Fibroblast of skin of left biceps (primary cell): ENCODE results near the gene CD6.

Experiments used
- DNase-seq, 2 experiments: peaks; one replicate each; pipeline ENCODE4 v3.0.0-alpha.2; 2013; ENCODE audit warnings: low read depth in 2 of 2

Gene CD6

DNA sequence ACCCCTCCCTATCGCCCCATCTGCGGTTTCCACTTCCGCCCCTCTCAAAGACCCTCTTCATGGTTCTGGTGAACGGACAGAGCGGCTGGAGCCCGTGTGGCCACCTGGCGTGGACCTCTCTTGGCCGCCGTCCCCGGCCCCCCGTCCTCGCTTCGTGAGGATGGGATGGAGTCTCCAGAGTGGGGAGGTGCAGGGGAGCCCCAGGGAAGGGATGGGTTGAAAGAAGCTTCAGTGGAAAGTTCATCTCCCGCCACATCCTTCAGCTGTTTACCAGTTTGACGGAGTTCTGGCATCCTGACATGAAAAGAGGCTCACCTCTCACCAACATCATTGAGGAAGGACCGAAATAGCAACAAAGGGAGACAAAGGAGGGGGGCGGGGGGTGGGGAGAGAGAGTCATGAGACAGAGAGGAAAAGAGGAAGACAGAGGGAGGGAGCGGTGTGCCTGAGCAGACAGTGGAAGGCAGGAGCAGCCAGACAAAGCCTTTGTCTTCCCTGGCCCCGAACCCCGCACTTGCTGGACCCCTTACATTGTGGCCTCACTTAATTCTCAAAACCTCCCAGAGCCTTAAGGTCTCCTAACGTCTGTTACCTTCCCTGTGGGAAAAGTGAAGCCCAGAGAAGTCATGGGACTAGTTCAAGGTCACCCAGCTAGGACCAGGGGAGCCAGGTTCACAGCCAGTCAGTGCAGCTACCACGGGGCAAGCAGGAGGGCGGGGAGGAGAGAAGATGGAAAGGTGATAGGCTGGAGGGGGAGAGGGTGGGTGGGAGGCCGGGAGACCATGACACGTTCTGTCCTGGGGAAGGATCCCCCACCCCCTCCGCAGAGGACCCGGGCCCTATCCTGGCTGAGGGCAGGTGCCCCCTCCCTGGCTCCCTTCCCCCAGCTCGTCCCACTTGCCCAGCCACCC lies 54.9 kb downstream of the CD6 start:
- DNase-seq: no peak

DNA sequence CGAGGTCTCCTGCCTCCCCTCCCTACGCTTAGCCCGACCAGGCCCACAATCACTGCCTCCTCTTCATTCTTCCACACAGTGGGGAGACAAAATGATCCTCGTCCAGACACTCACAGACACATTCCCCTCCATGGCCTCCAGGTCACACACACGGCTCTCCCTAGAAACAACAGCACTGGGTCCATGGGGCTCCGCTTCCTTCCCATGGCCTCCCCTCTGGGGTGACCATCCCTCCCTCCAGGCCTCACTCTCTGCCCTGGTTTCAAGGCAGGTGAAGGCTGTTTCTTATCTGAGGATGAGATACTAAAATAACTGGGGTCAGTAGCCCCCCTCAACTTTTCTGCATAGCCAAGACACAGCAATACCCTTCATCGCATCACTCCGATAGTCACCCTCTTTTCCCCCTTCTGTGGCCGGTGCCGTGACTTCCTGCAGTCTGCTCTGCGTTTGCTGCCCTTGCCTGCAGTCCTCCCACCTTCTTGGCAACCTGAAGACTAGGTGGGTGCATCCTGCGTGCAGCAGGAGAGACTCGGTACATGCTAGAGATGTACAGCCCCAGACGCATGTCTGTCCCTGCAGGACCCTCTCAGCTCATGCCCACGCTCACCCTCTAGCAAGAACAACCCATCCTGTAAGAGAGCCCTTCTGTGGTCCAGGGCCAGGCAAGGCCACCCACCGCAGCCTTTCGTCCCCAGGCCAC lies 55.8 kb downstream of the CD6 start:
- no peak for DNase-seq

DNA sequence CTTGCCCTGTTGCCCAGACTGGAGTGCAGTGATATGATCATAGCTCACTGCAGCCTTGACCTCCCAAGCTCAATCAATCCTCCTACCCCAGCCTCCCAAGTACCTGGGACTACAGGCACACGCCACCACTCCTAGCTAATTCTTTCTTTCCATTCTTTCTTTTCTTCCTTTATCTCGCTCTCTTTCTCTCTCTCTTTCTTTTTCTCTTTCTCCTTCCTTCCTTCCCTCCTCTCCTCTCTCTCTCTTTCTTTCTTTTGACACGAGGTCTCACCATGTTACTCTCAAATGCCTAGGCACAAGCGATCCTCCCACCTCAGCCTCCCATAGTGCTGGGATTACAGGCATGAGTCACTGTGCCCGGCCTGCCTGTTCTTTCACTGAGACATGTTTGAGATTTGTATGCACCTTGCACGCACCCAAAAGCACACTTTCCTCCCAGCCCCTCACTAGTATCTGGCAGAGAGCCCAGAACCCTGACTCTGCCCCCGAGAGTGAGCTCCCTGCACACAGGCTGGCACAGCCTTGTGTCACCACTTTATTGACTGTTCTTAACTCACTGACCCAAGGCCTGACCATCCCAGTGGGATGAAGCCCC lies 56.8 kb downstream of the CD6 start:
- DNase-seq: no peak

DNA sequence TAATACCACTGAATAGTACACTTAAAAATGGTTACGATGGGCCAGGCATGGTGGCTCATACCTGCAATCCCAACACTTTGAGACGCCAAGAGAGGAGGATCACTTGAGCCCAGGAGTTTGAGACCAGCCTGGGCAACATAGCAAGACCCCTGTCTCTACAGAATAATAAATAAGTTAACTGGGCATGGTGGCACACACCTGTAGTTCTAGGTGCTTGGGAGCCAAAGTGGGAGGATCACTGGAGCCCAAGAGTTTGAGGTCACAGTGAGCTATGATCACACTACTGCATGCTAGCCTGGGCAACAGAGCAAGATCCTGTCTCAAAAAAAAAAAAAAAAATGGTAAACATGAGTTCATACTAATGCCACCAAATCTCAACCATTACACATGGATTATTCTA lies 61.3 kb downstream of the CD6 start:
- no peak for DNase-seq

DNA sequence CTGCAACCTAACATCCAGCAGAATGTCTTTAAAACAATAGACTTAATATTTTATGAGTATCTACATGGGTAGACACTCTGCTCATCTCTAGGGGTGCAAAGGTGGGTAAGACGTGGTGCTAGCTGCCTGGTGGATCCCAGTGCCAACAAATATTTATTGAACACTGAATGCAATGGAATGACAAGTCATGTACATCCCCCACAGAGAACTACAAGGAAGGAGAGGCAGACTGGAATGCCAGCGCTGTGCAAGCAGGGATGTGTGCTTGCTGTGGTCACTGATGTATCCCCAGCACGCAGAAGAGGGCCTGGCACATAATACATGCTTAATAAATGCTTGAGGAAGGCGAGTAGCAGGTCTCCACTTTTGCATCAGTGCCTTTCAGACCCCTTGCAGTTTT lies 61.9 kb downstream of the CD6 start:
- no peak for DNase-seq

DNA sequence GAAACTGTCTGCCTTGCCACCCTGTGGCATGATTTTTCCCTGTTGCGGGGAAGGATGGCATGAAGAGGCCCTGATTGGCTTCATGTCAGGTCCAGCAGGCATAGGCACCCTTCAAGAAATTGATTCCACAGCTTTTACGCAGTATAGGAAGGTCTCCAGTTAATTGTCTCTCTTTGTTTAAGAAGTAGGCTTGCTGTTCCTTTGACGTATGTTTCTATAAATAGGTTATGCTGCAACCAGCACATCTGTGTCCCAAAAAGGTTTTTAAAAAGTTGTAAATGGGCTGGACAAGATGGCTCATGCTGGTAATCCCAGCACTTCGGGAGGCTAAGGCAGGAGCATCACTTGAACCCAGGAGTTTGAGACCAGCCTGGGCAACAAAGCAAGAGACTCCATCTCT lies 62.6 kb downstream of the CD6 start:
- DNase-seq: no peak

DNA sequence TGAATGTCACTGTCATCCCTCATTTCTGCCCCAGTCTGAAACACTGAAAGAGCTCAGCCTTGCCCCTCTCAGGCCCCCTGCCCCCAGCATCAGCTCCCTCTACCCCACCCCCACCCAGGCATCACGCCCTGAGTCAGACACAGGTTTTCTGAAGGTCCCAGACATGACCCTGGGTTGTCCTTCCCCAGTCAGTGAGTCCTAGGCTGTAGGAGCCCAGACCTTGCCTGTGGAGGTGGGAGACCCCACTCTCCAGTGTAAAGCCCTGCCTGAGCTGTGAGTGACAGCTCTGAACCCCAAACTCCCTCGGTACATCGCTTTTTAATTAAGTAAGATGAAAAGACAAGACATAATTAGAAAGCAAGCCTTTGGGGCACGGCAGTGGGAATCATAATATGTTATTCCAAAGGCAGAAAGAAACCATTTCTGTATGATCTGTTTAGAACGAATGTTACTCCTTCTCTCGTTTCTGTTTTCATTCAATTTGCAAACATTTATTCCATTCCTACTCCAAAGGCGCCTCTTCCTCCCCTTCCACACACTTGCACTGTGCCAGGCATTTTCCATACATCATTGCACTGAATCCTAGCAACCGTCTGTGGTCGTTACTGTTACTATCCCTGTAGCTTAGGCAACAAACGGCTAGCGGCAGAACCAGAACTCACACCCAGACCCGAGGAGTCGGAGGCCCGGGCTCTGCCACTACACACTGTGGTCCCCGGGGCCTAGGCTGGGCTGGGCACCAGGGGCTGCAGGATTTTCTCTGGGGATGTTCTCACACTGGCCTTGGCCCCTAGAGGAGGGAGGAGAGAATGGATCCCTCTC lies 63.4 kb downstream of the CD6 start:
- no peak for DNase-seq

DNA sequence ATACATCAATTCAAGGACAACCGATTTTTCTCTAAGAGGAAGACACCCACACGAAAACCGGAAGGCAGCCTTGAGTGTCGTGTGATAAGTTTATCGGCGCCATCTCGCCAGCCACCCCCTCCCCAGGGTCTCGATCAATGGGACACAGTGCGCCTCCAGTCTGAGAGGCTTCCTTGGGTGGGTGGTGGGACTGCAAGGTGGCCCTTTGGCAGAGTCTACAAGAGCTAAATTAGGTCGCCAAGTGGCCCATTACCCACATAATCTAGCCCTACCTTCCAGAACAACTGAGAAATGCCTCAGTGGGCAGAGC lies 64.0 kb downstream of the CD6 start:
- DNase-seq: no peak

DNA sequence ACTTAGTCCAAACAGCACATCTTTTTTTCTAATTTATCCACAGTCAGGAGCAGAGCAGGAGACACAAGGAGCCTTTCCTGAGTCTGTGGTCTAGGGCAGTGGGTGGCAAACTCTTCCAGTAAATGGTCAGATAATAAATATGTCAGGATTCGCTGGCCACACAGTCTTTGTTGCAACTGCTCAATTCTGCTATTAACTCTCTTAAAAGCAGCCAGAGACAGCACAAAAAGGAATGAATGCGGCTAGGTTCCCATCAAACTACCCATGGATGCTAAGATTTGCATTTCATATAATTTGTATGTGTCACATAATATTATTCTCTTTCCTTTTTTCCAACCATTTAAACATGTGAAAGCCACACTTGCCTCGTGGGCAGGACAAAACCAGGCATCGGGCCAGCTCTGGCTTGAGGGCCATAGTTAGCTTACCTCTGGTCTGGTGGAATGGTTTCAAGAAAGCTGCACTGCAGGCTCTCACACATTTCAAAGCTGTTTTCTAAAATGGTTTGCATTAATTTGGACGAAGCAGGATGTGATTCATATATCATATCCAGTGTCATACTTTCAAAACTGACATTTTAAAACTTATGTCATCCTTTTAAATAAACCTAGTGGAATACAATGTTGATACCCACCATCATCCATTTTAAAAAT lies 66.1 kb downstream of the CD6 start:
- DNase-seq: peak in 1 of 2 experiments; percentile 3

DNA sequence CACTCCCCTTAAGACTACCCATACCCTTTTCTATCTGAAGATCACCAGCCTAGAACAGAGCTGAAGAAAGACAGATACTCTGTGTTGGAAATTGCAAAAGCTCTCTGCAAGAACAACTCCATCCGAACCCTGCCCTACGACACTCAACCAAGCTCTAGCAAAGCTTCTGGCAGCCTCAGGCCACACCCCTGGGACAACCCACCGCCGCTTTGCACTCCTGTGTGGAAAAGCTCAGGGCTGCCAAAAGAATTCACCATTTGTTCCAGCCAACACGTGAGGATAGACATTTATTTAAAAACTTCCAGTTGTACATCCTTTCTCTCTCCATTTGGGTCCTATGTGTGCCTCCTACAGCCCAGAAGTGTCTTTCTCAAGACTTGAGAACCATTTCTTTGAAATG lies 68.4 kb downstream of the CD6 start:
- no peak for DNase-seq

DNA sequence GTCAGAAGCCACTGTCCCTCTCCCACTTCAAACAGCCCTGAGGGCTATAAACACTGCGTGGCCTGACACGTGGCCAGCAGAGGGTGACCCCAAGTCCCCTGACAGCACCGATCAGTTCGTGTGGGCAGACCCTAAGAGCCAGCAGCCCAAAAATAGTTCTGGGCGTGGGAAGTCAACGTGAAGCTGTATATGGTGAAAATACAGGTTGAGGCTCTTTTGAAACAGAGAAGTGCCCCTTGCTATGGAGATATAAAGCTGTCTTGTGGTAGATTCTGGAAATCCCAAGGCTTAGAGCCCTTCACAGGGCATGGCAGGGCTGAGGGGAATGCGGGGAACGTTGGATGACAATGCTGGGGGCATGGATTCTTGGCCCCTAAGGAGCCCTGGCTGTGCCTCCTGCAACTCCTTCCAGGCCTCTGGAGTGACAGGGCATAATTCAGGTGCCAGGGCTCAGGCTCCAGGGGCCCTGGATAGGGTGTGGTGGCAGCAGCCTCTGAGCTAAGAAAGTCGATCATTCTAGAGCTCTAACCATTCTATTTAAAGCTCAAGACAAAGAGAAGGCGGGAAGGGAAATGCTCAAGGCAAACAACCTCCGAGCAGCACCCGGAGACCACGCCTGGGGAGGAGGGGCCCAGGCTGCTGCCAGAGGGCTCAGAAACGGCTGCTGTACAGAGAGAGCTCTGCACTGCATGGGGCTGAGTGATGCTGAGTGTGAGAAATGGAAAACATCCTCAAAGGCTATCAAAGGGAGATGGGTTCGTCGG lies 70.5 kb downstream of the CD6 start:
- peak in 1 of 2 experiments; percentile 5 for DNase-seq

DNA sequence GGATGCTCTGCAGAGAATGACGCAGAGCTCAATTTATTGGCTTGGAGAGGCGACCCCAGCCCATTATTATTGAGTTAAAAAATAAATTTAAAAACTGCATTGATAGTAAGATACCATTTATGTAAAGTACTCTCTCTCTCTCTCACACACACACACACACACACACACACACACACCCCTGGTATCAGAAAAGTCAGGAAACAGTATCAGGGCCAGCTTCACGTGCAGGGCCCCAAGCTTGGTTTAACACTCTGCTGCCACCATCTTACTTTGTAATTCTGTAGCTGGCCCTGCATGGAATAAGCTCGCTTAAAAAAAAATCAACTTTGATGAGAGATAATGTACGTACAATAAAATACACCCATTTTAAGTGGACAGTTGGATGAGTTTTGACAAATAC lies 71.1 kb downstream of the CD6 start:
- no peak for DNase-seq

DNA sequence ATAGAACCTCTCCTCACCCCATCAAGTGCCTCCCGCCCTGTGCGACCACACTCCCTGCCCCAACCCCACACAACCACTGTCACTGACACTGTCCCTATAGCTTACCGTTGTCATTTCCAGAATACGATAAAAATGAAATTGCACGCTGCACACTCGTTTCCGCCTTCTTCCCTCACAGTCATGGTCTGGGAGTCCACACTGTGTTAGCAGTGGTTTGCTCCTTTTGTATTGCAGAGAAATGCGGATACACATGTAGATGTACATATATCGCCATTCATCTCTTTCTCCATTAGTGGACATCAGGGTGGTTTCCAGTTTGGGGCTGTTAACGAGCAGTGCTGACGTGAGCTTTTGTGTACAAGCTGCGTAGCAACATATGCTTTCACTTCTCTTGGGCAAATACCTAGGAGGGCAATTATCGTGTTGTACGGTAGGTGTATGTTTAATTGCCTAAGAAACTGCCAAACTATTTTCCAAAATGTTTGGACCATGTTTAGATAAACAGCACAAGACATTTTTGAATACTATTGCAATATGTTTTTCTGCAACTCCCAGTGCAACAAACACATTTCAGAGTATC lies 71.6 kb downstream of the CD6 start:
- no peak for DNase-seq

DNA sequence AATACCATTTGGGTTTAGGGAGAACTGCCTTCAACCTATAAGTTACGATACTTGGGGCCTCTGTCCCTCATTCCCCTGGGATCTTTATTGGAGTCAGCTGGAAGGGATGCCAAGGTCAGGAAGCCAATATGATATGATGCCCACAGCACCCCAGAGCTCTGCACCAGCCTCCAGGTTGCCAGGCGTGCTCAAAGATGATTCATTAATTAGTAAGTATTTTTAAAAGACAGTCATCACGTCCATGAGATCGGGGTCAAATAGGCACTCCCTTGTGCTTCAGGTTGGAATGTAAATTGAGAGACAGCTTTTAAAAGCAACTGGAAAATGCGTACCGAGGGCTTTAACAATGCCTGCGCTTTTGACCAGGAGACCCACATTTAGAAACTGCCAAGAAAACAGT lies 73.8 kb downstream of the CD6 start:
- DNase-seq: no peak

DNA sequence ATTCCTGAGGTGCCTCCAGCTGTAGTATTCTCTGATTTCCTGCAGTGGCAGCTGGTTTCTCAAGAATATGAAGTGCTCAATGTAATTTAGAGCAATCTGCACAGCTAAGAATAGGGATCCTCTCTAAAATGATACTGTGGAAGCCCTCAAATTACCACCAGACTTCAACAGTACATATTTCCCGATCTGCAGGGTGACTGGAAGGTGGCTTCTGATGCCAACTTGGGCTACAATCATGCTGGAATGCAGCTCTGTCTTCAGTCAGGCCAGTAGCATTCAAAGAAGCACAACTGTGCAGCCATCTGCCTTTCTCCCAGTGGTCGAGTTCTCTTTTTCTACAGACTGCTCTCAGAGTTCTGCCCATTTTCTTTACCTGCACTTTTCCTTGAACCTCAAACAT lies 75.4 kb downstream of the CD6 start:
- no peak for DNase-seq

DNA sequence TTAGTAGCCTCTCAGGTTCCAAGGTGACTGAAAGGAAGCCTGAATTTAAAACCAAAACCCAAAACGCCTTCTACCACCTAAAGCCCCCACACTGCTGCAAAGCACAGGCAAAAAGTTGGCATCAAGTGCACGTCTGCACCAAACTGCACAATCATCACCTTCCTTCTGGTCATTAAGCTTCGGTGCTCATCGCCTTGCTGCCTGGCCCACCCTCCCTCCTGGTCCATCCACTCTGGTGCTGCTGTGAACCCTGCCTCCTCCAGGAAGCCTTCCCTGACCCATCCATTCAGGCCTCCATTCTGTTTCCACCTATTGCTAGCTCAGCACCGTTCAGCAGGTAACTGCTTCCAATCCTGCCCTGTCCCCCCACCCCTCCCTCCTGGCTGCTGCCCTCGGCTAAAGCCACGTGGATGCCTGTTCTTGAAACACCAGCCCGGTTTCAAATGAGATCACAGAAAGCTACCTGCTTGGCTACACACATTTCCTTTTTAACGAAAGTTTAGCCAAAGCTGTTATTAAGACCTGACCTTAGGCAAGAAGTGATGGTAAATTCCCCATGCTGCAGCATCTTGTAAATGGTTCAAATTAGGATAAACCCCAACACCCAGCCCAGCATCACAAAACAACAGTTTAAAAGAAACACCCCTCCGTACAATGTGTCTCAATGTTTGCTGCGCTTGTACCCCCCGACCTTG lies 77.0 kb downstream of the CD6 start:
- DNase-seq: no peak

DNA sequence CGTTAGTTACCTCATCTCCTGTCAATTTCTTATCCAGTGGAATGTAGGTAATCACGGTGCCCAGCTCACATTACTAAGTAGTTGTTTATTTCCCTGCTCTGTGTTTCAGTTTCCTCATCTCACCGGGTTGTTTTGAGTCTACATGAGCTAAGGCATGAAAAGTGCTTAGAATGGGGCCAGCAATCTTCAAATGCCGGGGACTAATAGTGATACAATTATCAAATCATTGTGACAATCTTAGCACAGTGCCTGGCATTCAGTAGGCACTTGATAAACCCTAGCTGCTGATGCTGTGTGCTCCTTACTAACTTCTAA lies 77.5 kb downstream of the CD6 start:
- DNase-seq: no peak

DNA sequence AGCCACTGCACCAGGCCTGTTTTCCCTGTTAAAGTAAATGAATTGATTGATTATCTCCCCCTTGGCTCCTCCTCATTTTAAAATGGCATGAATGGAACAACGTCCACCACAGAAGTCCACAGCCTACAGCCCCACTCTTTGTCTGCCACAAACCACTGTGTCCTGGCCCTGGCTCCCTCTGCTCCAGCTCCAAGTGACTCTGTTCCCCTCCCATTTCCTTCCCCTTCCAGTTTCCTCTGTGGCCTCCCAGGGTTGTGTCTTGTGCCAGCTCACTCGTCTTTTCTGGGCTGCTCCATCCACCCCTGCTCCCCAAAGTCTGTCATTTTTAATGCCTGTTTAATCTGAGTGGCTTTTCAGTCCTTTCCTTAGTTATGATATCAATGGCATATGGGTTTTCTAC lies 78.4 kb downstream of the CD6 start:
- no peak for DNase-seq

DNA sequence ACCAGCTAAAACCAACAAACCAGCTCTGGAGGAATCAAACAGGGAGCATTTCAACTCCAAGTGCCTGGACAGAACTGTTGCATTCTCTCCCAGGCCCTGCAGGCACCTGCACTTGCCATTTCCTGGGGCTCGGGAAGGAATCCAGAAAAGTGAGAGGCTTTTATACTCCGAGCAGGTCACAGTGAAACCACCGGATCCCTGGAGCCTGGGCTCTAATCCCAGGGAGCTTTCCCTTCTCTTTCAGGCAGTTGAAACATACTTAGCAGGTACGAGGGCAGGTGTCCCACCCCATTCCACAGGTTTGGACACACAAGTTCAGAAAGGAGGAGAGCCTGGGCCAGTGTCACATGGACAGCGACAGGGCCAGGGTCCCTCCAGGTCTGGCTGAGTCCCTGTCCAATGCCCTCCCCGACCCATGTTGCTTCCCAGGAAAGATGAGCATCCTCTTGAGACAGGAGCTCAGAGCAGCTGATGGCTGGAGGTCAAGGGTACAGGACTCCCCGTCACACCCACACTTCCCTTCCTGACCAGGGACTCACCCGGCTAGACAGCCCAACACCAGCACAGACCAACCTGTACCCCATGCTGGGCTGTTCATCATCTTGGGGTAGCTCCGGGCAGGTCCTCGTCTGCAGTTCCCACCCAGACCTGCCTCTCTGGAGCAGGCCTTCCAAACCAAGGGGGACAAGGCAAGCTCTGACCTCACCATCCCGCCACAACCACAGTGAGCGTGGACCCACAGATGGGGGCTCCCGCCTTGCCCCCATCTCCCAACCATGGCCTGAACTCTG lies 80.9 kb downstream of the CD6 start:
- DNase-seq: no peak
